Measurements from ENCODE around the gene PREP. TPM values are rescaled to one million over a fixed set of nuclear protein-coding genes. Genes with fewer than 3 reads are reported as not detected.
A peak's percentile ranks its signal among the peaks of the same experiment; 100 is the strongest.
"Not testable (repeated sequence)": the region's sequence is repeated elsewhere in the genome, so short reads cannot be mapped to it uniquely, and the experiment has no call there.

The PREP gene
- total RNA-seq, 1 donor, result 19.0 TPM

GRCh38 chr6:105424175-105424783 is 21.4 kb upstream of the PREP start:
- H3K4me3 ChIP-seq (ENCODE audit: low read depth, low read length), result no peak overlapping the region
- peak; percentile 70 for DNase-seq (ENCODE audit: low read depth)
- peak; percentile 77 for TF ChIP-seq CTCF (IDR thresholded peaks at IDR 0.05; ENCODE audit: insufficient read depth, low read depth, low read length)

GRCh38 chr6:105416971-105417370 is 14.1 kb upstream of the PREP start:
- not testable (repeated sequence) for DNase-seq (ENCODE audit: low read depth); H3K4me3 ChIP-seq (ENCODE audit: low read depth, low read length)

- DNase-seq (ENCODE audit: low read depth), result no peak
- no peak overlapping the region for H3K4me3 ChIP-seq (ENCODE audit: low read depth, low read length)
- TF ChIP-seq CTCF (IDR thresholded peaks at IDR 0.05; ENCODE audit: insufficient read depth, low read depth, low read length), result no peak
Observed at GRCh38 chr6:105409734-105410133, 6.9 kb upstream of the PREP start.

GRCh38 chr6:105402090-105402938 is 568 bp downstream of the PREP start:
- no peak for TF ChIP-seq CTCF (IDR thresholded peaks at IDR 0.05; ENCODE audit: insufficient read depth, low read depth, low read length)
- peak; percentile 43 for DNase-seq (ENCODE audit: low read depth)
- H3K4me3 ChIP-seq (ENCODE audit: low read depth, low read length), result peak overlapping the region; percentile 85

GRCh38 chr6:105401247-105402089 is 1.4 kb downstream of the PREP start:
- DNase-seq (ENCODE audit: low read depth), result peak; percentile 55
- H3K4me3 ChIP-seq (ENCODE audit: low read depth, low read length), result peak overlapping the region; percentile 85
- no peak for TF ChIP-seq CTCF (IDR thresholded peaks at IDR 0.05; ENCODE audit: insufficient read depth, low read depth, low read length)

GRCh38 chr6:105400501-105400900 is 2.4 kb downstream of the PREP start:
- H3K4me3 ChIP-seq (ENCODE audit: low read depth, low read length), result no peak overlapping the region
- peak; percentile 12 for DNase-seq (ENCODE audit: low read depth)
- TF ChIP-seq CTCF (IDR thresholded peaks at IDR 0.05; ENCODE audit: insufficient read depth, low read depth, low read length), result no peak

- no peak for TF ChIP-seq CTCF (IDR thresholded peaks at IDR 0.05; ENCODE audit: insufficient read depth, low read depth, low read length)
- H3K4me3 ChIP-seq (ENCODE audit: low read depth, low read length), result no peak overlapping the region
- DNase-seq (ENCODE audit: low read depth), result no peak
Observed at GRCh38 chr6:105398859-105399258, 4.0 kb downstream of the PREP start.

All from fibroblast of villous mesenchyme (primary cell).